Lower leg skin (tissue), 3 donors: ENCODE results near the gene TBRG4.

Source experiments
- CTCF ChIP-seq, 3 donors: fragments of 450-650 bp; IDR thresholded peaks; one replicate each; pipeline ENCODE4 v1.5.1; 2016; ENCODE audit warnings: antibody characterized with exemption in 3 of 3, mild to moderate bottlenecking in 3 of 3, moderate library complexity in 2 of 3
- POLR2A ChIP-seq, 2 donors: fragments of 450-650 bp; IDR thresholded peaks; one replicate each; pipeline ENCODE4 v1.6.1; 2016 to 2017; ENCODE audit warnings: antibody characterized with exemption in 2 of 2, mild to moderate bottlenecking in 1 of 2, moderate library complexity in 1 of 2

- no peak for TF ChIP-seq CTCF (IDR thresholded peaks at IDR 0.05)
- TF ChIP-seq POLR2A (IDR thresholded peaks at IDR 0.05): no peak
These were observed 41.2 kb downstream of the TBRG4 start for GRCh38 chr7:45070254-45070642.
